HG03039 (cell line): ENCODE data around the gene MRPS24.
A peak's percentile ranks its signal among the peaks of the same experiment; 100 is the strongest.
"Not testable (repeated sequence)": the region's sequence is repeated elsewhere in the genome, so short reads cannot be mapped to it uniquely, and the experiment has no call there.

Experiments used
- ATAC-seq: cut with Tn5 transposase; IDR thresholded peaks from one replicate; pipeline ENCODE4 v1.9.1; 2021; ENCODE audit warnings: mild to moderate bottlenecking, moderate library complexity; ENCODE audit not compliant: unreplicated experiment

The MRPS24 gene

DNA sequence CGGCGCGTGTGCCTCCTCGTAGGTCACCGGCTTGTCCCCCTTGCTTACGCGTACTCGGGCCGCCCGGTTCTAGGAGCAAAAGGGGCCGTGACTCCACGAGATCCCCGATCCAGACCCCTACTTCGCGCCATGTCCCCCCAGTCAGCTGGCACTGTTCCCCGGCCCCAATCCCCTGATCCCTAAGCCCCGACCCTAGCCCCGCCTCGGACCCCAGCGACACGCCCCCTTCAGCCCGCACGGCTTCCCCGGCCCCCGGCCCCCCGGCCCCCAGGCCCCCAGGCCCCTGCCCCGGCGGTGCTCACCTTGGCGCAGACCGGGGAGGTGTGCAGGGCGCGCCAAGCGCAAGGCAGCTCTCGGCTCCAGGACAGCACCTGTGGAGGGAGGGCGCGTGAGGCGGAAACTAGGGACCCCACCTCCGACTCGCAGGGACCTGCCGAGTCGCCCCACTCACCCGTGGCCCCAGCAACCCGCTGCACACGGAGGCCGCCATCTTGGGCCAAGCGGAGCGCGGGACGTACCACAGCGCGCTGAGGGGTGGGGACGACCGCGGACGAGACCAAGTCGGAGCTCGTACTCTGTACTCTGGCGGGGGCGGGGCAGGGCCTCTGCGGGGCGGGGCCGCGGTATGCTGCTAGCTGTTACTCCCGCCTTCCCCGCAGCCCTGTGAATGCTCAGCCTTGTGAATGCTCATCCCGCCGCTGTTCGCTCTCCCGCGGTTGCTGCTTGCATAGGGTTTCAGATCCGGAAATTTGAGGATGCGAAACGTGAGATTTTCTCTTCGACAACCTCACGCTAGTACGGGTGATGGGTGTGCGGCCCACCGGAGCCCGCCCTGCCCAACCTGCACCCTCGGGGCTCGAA, at the start of gene MRPS24:
Gene MRPS24 (minus strand): TSS at position 512 of the 861 bp plus-strand sequence. CDS start 22 bp downstream, at position 490.
- ATAC-seq: peak; percentile 91

DNA sequence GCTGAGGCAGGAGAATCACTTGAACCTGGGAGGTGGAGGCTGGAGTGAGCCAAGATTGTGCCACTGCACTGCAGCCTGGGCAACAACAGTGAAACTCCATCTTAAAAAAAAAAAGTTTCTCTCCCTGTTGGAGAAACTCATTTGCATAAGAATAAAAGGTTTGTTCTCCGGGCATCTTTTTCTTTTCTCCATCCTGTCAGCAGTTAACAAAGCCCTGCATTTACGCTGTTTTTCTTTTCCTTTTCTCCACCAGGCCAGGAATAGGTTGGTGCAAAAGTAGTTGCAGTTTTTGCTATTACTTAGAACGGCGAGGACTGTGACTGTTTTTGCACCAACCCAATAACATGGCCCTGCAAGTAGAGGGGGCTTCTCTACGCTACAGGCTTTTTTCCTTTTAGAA, 46.6 kb upstream of the MRPS24 start:
- no peak for ATAC-seq

DNA sequence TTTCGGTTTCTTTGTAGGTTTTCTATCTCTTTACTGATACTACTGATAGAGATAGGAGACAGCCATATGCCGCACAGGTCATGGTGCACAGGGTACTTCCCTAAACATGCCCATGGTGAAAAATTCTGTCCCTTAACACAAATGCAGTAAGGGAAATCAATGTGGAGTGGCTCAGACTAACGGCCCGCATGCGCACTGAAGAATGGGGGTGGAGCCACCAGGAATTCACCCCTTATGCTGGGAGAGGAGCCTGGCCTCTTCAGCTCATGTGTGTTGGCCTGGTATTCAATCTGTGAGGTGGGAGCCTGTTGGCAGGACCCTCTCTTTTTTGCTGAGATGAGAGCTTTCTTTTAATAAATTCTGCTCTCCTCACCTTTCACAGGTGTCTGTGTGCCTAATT, 45.5 kb upstream of the MRPS24 start:
- no peak for ATAC-seq

DNA sequence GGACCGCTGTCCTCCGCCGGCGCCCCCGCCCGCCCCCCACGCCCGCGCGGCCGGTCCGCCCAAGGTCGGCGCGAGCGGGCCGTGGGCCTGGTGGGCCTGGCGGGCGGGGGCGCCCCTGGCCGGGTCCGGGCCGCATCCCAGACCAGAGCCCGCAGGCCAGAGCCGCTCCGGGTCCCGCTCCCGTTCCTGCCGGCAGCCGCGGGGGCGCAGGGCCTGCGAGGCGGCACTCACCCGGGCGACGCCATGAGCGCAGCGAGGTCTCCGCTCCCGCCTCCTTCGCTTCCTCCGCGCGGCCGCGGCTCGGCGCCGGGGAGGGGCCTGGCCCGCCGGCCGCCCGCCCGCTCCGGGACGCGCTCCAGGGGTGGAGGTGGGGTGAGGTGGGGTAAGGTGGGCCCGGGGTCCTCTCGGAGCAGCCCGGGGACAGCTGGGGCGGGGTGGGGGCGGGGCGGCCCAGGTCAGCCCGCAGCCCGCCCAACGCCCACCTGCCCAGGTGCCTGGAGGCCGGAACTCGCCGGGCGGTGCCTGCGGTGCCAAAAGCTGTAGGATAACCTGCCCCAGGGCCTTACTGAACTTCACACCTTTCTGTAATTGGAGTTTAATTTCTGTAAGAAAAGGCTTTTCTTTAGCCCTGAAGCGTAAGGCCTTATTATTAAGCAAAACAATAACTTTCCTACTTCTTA, 37.2 kb upstream of the MRPS24 start, which contains the start of gene URGCP:
Gene URGCP (minus strand): TSS at position 266 of the 680 bp plus-strand sequence. CDS start 21 bp downstream, at position 245.
- ATAC-seq: no peak

DNA sequence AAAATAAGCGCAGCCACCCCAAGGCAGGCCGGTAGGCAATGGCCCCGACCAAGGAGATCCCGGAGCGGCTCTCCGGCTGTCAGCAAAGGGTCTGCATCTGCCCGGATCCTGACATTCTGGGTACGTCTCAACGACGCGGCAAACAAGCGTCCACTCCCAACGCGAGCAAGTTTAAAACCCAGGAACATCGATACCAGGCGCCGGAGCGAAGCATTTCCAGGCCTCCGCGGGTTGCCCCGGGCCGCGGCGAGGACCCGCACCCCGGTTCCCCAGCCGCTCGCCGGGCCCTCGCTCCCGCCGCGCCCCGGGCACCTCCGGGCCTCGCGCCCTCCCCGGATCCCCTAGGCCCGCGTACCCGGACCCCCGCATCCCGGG, 36.6 kb upstream of the MRPS24 start:
- no peak for ATAC-seq

DNA sequence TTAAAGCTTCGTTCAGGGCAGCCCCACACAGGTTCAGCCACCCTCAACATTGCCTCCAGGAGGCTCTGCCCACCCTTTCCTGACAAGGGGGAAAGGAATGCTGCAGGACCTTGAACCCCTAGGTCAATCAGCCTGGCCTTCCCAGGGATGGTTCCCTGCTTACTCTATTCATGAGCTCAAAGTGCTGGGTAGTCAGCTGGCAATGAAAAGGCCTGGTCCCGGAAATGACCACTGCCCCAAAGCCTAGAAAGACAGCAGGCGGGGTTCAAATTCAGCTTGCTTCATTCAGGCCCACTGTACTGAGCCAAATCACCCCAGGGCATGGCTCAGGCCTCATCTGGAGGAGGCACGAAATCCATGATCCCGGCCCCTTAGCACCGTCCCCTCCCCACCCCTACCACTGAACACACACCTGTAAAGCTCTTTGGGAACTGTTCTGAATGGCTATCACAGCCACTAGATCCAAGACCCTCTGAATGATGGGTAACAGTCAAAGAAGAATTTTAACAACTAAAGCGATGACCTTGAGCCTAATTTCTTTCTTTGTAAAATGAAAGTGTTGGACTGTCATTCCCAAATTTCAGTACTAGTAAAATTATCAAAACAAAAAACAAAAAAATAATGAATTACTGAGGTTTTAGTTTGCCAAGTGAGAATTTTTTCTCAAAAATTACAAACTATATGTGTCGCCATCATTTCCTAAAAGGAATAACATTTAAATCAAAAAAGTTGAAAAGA, 36.1 kb upstream of the MRPS24 start:
- ATAC-seq: no peak

DNA sequence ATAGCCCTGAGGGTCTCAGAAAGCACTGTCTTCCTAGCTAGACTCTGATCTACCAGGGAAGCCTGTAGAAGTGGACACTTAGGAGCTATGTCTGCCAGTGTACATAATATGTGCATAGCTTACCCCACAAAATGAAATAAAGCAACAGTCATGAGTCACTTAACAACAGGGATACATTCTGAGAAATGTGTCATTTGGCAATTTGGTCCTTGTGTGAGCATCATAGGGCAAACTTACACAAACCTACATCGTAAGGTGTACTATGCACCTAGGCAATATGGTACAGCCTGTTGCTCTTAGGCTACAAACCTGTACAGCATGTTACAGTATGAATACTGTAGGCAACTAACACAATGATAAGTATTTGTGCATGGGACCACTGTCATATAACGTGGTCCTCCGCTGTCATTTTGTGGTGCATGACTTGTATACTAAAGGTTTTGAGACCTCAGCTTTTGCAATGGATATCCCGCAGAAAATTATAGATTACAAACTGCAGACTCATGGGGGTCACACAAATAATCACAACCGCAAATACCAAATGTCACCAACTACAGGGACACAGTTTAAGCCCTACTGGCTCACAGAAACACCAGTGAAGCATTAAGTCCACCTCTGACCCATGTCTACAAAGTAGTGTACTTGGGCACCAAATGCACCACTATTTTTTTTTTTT, 35.4 kb upstream of the MRPS24 start:
- ATAC-seq: no peak

DNA sequence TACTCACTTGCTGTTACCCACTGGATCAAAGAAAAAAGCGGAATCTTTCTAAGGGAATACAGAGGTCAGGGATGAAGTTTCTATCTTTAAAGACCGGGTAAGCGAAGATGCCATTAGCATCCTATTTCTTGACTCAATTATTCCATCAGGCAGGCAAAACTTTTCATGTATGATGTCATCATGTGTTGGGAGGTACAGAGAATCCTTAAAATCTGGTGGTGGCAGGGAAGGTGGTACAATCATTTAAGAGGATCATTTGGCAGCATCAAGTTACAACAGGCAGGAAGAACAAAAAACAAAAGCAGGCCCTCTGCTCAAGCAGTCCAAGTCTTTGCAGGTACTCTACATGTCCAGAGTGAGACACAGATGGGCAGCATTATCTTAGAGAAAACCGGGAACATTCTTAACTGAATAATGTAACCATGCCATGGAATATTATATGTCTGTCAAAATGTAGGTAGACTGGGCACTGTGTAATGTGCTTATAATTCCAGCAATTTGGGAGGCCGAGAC, 33.3 kb upstream of the MRPS24 start:
- no peak for ATAC-seq

DNA sequence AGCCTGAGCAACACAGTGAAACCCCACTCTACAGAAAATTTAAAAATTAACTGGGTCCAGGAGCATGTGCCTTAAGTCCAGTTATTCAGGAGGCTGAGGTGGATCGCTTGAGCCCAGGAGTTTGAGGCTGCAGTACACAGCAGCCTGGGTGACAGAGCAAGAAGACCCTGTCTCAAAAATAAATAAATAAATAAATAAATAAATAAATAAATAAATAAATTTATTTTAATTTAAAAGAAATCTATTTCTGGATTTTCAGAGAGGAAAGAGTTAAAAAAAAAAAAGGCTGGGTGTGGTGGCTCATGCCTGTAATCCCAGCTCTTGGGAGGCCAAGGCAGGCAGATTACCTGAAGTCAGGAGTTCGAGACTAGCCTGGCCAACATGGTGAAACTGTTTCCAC, 29.3 kb upstream of the MRPS24 start:
- ATAC-seq: not testable (repeated sequence)

DNA sequence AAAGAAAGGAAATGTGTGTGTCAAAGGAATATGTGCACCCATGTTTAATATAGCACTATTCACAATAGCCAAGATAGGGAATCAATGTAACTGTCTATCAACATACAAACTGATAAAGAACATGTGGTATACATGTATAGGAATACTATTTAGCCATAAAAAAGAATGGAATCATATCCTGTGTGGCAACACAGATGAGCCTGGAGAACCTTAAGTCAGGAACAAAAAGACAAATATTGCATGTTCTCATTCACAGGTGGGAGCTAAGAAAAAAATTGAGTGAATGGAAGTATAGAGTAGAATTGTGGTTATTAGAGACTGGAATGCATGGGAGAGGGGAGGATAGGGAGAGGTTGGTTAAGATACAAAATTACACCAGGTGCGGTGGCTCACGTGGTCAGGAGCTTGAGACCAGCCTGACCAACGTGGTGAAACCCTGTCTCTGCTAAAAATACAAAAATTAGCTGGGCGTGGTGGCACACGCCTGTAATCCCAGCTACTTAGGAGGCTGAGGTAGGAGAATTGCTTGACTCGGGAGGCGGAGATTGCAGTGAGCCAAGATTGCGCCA, 26.6 kb upstream of the MRPS24 start:
- no peak for ATAC-seq

DNA sequence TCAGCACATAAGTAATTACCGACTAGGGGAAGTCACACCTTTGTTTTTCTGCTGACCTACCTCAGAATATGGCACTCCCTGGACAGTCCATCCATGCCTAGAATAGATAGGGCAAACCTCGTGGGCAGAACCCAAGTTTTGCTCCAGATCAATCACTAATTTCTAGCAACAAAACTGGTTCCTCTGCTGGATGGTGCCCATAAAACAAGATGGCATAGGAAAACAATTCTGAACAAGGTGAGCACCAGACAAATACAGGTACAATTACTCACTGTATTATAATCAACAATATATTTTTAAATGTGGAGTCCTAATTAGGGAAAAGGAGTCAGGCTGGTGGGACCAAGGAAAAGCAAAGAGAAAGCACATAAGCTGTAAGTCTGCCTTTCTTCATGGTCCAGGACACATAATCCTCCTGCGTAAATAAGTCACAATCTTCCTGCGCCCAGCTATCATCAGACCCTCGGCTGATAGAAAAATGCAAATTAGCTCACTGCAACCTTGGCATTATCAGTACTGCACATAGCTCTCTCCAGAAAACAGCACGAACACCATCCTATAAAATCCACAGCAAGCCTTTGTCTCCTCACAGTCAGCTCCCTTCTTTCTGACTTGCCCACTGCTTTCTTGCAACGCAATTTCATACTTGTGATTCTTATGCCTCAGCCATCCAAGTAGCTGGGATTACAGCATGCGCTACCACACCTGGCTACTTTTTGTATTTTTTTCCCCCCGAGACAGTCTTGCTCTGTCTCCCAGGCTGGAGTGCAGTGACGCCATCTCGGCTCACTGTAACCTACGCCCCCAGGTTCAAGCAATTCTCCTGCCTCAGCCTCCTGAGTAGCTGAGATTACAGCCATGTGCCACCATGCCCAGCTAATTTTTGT, 22.0 kb upstream of the MRPS24 start:
- ATAC-seq: no peak

DNA sequence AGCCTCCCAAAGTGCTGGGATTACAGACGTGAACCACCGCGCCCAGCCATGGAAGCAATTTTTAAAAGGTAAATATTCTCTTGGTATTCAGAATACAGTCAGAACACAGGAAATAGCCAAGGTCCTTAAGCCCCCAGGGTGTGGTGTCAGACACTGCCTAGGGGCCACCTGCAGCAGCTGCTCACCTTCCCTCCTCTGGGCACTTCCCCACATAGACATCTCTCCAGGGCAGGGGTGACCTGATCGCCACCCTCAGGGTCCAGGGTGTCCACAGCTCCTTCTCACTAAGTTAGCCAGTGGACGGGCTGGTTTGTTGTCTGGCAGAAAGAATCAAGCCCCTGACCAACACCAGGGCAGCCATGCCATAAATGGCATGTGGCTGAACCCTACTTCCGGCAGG, 21.2 kb upstream of the MRPS24 start:
- ATAC-seq: no peak

DNA sequence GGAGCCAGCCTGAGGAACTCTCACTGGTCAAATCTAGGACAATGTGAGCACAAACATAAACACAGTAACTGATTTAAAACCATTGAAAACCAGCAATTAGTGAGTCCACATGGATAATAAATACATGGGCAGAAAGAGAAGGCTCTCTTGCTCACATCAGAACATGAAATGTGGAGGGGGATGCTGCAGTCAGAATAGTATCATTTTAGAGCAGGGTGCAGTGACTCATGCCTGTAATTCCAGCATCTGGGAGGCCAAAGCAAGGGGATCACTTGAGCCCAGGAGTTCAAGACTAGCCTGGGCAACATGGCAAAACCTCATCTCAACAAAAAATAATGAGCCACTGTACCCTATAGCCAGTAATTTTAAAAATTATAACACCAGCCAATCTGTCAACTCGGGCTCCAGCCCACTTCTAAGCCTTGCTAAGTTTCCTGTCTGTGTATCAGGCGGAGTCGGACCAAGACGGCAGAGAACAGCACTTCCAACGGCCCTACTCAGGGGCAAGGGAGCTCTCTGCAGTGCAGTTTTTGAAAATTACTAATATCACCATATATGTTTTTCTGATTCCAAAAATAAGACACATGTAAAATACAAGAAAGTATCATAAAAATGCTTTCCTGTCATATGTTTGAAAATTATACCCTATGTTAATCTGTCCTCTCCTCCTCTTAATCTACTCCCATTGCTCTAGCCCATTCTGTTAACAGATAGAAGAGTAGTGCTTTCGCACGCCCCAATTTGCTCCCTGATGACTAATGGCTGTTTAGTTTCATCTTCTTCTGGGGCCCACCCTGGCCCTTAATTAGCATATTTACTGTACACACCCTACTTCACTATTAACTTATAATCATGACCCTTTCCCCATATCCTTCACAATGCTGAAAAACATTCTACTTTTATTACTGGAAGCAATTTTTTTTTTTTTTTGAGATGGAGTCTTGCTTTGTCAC, 20.0 kb upstream of the MRPS24 start:
- ATAC-seq: no peak

DNA sequence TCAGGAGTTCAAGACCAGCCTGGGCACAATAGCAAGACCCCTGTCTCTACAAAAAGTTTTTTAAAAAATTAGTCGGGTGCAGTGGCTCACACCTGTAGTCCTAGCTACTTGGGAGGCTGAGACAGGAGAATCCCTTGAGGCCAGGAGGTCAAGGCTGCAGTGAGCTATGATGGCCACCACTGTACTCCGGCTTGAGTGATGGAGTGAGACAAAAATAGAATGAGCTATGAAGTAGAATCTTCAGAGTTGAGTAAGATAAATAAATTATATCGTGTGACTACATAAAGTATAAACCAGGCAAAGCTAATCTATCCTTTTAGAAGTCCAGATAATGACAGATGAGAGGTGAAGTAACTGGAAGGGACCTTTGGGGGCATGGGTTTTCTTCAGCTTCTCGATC, 15.3 kb upstream of the MRPS24 start:
- no peak for ATAC-seq

DNA sequence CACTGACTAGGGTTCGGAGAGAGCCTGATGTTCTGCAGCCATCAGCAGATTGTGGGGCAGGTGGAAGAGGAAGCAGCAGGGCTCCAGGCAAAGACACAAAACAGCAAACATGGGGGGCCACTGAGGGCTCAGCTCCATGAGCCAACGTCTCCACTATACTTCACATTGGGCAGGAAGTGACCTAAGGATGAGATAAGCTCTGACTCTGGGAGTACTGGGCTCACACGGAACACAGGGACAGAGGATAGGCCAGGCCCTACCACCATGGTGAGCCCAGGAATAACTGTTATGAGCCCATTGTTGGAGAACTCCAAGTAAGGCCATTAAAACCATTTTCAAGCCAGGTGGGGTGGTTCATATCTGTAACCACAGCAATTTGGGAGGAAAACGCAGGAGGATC, 14.9 kb upstream of the MRPS24 start:
- ATAC-seq: no peak

DNA sequence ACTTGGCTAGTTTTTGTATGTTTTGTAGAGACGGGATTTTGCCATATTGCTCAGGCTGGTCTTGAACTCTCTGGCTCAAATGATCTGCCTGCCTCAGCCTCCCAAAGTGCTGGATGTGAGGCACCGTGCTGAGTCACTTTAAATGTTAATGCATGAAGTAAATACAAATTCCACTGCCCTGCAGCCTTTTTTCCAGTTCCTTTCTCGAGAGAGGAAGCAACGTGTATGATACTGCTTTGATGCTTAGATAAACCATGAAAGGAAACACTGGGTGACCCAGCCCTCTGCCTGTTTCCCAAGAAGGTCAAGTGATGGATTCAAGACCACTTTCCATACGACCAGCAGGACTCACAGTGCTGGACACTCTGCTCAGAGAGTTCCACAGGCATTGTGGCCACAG, 11.3 kb upstream of the MRPS24 start:
- no peak for ATAC-seq

DNA sequence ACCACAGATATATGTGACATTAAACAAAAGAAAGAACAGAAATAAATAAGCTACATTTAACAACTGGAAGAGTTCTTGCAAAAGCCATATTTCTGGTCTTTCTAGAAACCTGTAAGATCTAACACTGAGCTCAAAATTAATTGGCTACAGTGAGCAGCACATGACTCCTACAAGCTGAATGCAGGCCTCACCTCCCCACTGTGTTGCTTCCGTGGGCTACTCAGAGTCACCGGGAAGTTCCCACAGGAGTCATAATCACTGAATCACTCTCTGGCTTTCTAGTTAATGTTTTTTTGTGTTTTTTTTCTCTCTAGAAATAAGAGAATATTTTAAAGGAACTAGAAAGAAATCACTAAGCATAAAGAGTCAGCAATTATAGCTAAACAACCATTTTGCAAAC, 10.2 kb upstream of the MRPS24 start:
- ATAC-seq: no peak

DNA sequence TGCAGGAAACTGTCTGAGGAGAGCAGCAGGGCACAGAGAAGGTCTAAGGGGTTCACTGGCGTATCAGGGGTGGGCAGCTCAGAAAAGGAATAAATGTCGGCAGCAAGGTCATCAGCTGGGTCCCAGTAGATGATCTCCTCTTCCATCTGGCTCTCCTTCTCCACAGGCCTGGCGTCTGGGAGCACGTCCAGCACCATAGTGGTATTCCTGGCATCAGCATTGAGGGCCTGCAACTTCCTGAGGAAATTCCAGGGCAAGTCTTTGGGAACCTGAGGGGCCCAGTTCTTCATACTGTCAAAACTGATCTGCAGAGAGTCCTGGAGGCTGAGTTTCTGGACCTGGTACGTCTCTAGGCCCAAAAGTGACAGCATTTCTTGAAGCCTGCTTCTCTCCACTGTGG, 9.6 kb upstream of the MRPS24 start:
- no peak for ATAC-seq
